SK-N-SH treated with all-trans-retinoic acid at 6 μM for 48 hours (cell line): ENCODE results near the gene EPHA6.

ENCODE experiments used
- ATAC-seq: fragments of 200-7000 bp; cut with Tn5 transposase; 3 replicates; pipeline ENCODE4 v1.9.1; 2020; ENCODE audit warnings: mild to moderate bottlenecking, moderate library complexity
- ARNTL ChIP-seq: fragments of 450-650 bp; formaldehyde crosslinking; IDR thresholded peaks from 2 replicates; pipeline ENCODE4 v1.5.0; 2020; ENCODE audit warnings: low read depth, mild to moderate bottlenecking, moderate library complexity, borderline replicate concordance
- BACH2 ChIP-seq: fragments of 250-450 bp; sonication (Bioruptor Pico); IDR thresholded peaks from 2 replicates; pipeline ENCODE4 v1.9.0; 2021; ENCODE audit warnings: mild to moderate bottlenecking, borderline replicate concordance
- CSDC2 ChIP-seq: fragments of 250-450 bp; sonication (Bioruptor Pico); IDR thresholded peaks from 2 replicates; pipeline ENCODE4 v1.5.0; 2020; ENCODE audit warnings: mild to moderate bottlenecking, moderate library complexity
- CSRNP3 ChIP-seq: fragments of 250-450 bp; sonication (Bioruptor Pico); IDR thresholded peaks from 2 replicates; pipeline ENCODE4 v1.5.1; 2021; ENCODE audit warnings: mild to moderate bottlenecking, moderate library complexity
- ESRRG ChIP-seq: fragments of 250-450 bp; sonication (Bioruptor Pico); IDR thresholded peaks from 2 replicates; pipeline ENCODE4 v1.6.1; 2021; ENCODE audit warnings: mild to moderate bottlenecking
- ISL1 ChIP-seq: fragments of 250-450 bp; sonication (Bioruptor Pico); IDR thresholded peaks from 2 replicates; pipeline ENCODE4 v2.1.2; 2022; ENCODE audit warnings: mild to moderate bottlenecking, moderate library complexity
- OSR1 ChIP-seq: fragments of 250-450 bp; sonication (Bioruptor Pico); IDR thresholded peaks from 2 replicates; pipeline ENCODE4 v1.8.0; 2022; ENCODE audit warnings: moderate library complexity, mild to moderate bottlenecking, inconsistent platforms
- PATZ1 ChIP-seq: fragments of 250-450 bp; sonication (Bioruptor Pico); IDR thresholded peaks from 2 replicates; pipeline ENCODE4 v1.8.0; 2020; ENCODE audit warnings: mild to moderate bottlenecking, moderate library complexity, borderline replicate concordance
- POU6F1 ChIP-seq: fragments of 250-450 bp; sonication (Bioruptor Pico); IDR thresholded peaks from 2 replicates; pipeline ENCODE4 v1.8.0; 2021; ENCODE audit warnings: low read depth, mild to moderate bottlenecking, moderate library complexity, borderline replicate concordance
- PPARA ChIP-seq: fragments of 250-450 bp; sonication (Bioruptor Pico); IDR thresholded peaks from 2 replicates; pipeline ENCODE4 v1.5.0; 2020; ENCODE audit warnings: mild to moderate bottlenecking, borderline replicate concordance
- RARB ChIP-seq: fragments of 250-450 bp; sonication (Bioruptor Pico); IDR thresholded peaks from 2 replicates; pipeline ENCODE4 v1.8.0; 2021; ENCODE audit warnings: mild to moderate bottlenecking, moderate library complexity
- SNAI2 ChIP-seq: fragments of 250-450 bp; sonication (Bioruptor Pico); IDR thresholded peaks from 2 replicates; pipeline ENCODE4 v1.5.0; 2020; ENCODE audit warnings: mild to moderate bottlenecking, moderate library complexity
- TCF4 ChIP-seq: fragments of 250-450 bp; sonication (Bioruptor Pico); IDR thresholded peaks from 2 replicates; pipeline ENCODE4 v1.8.0; 2021; ENCODE audit warnings: mild to moderate bottlenecking, moderate library complexity, borderline replicate concordance
- TOX ChIP-seq: fragments of 250-450 bp; sonication (Bioruptor Pico); IDR thresholded peaks from 2 replicates; pipeline ENCODE4 v1.8.0; 2021; ENCODE audit warnings: mild to moderate bottlenecking, moderate library complexity, borderline replicate concordance
- TSHZ2 ChIP-seq: fragments of 250-450 bp; sonication (Bioruptor Pico); IDR thresholded peaks from 2 replicates; pipeline ENCODE4 v1.5.0; 2020; ENCODE audit warnings: mild to moderate bottlenecking, moderate library complexity
- ZC3H10 ChIP-seq: fragments of 250-450 bp; sonication (Bioruptor Pico); IDR thresholded peaks from 2 replicates; pipeline ENCODE4 v1.5.1; 2021; ENCODE audit warnings: mild to moderate bottlenecking, moderate library complexity
- ZFP3 ChIP-seq: fragments of 250-450 bp; sonication (Bioruptor Pico); IDR thresholded peaks from 2 replicates; pipeline ENCODE4 v1.5.0; 2020; ENCODE audit warnings: mild to moderate bottlenecking, moderate library complexity
- ZFP30 ChIP-seq: fragments of 450-650 bp; formaldehyde crosslinking; IDR thresholded peaks from 2 replicates; pipeline ENCODE4 v1.5.0; 2022; ENCODE audit warnings: mild to moderate bottlenecking, moderate library complexity
- ZNF70 ChIP-seq: fragments of 450-650 bp; formaldehyde crosslinking; IDR thresholded peaks from 2 replicates; pipeline ENCODE4 v1.5.0; 2020; ENCODE audit warnings: mild to moderate bottlenecking, moderate library complexity
- ZNF8 ChIP-seq: fragments of 450-650 bp; formaldehyde crosslinking; IDR thresholded peaks from 2 replicates; pipeline ENCODE4 v1.5.0; 2020; ENCODE audit warnings: mild to moderate bottlenecking, moderate library complexity

EPHA6 gene

GRCh38 chr3:97689111-97689510, 874.7 kb downstream of the EPHA6 start:
- TF ChIP-seq ZNF70 (no peak), CSRNP3 (CRISPR knock-in tag) (no peak), ZC3H10 (no peak), TSHZ2 (no peak), ISL1 (CRISPR knock-in tag) (no peak), ZNF8 (CRISPR knock-in tag) (no peak)
- no peak for ATAC-seq

- TF ChIP-seq SNAI2 (no peak), BACH2 (no peak; the same call in 1 of the 2 replicates), ESRRG (CRISPR knock-in tag) (no peak), RARB (CRISPR knock-in tag) (no peak), TSHZ2 (no peak), TCF4 (CRISPR knock-in tag) (no peak), PATZ1 (CRISPR knock-in tag) (no peak)
- no peak for ATAC-seq
These were observed 875.6 kb downstream of the EPHA6 start for GRCh38 chr3:97689962-97690361.

- ATAC-seq: no peak
- TF ChIP-seq ZNF70: no peak
- no peak for TF ChIP-seq TOX
- no peak for TF ChIP-seq ZFP3
- no peak for TF ChIP-seq ESRRG (CRISPR knock-in tag)
- TF ChIP-seq POU6F1: no peak
- no peak for TF ChIP-seq ZC3H10
- TF ChIP-seq CSDC2 (CRISPR knock-in tag): no peak
These were observed 877.0 kb downstream of the EPHA6 start for GRCh38 chr3:97691354-97691753.

- TF ChIP-seq ARNTL (CRISPR knock-in tag): no peak
- no peak for TF ChIP-seq PPARA
- TF ChIP-seq ESRRG (CRISPR knock-in tag): no peak
- TF ChIP-seq SNAI2: no peak
- no peak for ATAC-seq
These were observed 878.0 kb downstream of the EPHA6 start for GRCh38 chr3:97692389-97692788.

GRCh38 chr3:97692831-97693230, 878.4 kb downstream of the EPHA6 start:
- no peak for ATAC-seq
- TF ChIP-seq OSR1 (CRISPR knock-in tag) (no peak), ZFP3 (no peak), ZFP30 (CRISPR knock-in tag) (no peak), TOX (no peak), SNAI2 (no peak), BACH2 (no peak), POU6F1 (no peak), PATZ1 (CRISPR knock-in tag) (no peak), RARB (CRISPR knock-in tag) (no peak)
